ENCODE data around the gene CPLX3. TPM values are rescaled to one million over a fixed set of nuclear protein-coding genes. Genes with fewer than 3 reads are reported as not detected.

Gene CPLX3
- polyA plus RNA-seq, 3 donors = 0.12 TPM; not detected in 2

- 72% methylated on average over 5 of the region's 5 CpGs for WGBS (ENCODE audit: insufficient coverage)
- TF ChIP-seq CTCF (IDR thresholded peaks at IDR 0.05) = no peak
- H3K27ac Mint-ChIP-seq = no peak overlapping the region
Measured at GRCh38 chr15:74827614-74828013, 1.2 kb downstream of the CPLX3 start.

GRCh38 chr15:74828835-74829234 lies 2.4 kb downstream of the CPLX3 start:
- Mint-ChIP-seq H3K27me3 (ENCODE audit: low read depth in 3 of 3) (peaks cover 28 to 36% (median 29%) of the 10 kb centered on the region in 3 donors), H3K4me1 (peaks cover 5% of the 10 kb centered on the region), H3K4me3 (no peak overlapping the region), H3K27ac (peak overlapping the region in 1 of 7 donors; percentile 30), H3K9me3 (peaks cover 0 to 2% (median 0%) of the 10 kb centered on the region in 7 donors), H3K36me3 (no peaks in the 10 kb centered on the region)
- no peaks in the 10 kb centered on the region for H3K79me2 ChIP-seq (ENCODE audit: insufficient read depth, low read length)
- H3K27ac ChIP-seq (ENCODE audit: low read depth in 1 of 2, low read length in 2 of 2) = no peak overlapping the region
- H3K27me3 ChIP-seq (ENCODE audit: control insufficient read depth in 2 of 2, insufficient read depth in 2 of 2, low read length in 2 of 2) = peaks cover 4 to 33% of the 10 kb centered on the region in 2 donors
- H4K20me1 ChIP-seq (ENCODE audit: insufficient read depth, low read length) = no peaks in the 10 kb centered on the region
- H3K36me3 ChIP-seq (replicated peaks in 1 of 2; ENCODE audit: control insufficient read depth in 1 of 2, insufficient read depth in 2 of 2, low read length in 2 of 2) = no peaks in the 10 kb centered on the region
- H3K4me3 ChIP-seq (replicated peaks in 1 of 3; ENCODE audit: low read depth in 2 of 3, low read length in 3 of 3) = no peak overlapping the region
- TF ChIP-seq CTCF (IDR thresholded peaks at IDR 0.05) = no peak
- no peaks in the 10 kb centered on the region for H3K4me1 ChIP-seq (ENCODE audit: control insufficient read depth in 1 of 2, insufficient read depth in 2 of 2, low read length in 2 of 2)
- intact Hi-C loops (cut with micrococcal nuclease) = no loop called here
- no peak overlapping the region for H3K9ac ChIP-seq (ENCODE audit: insufficient read depth, low read length, poor library complexity, severe bottlenecking)
- H3K9me3 ChIP-seq (replicated peaks in 1 of 2; ENCODE audit: control insufficient read depth in 1 of 2, insufficient read depth in 1 of 2, low read length in 2 of 2) = no peaks in the 10 kb centered on the region
- DNase-seq = no peak
- 87% methylated on average over 5 of the region's 6 CpGs for WGBS (ENCODE audit: insufficient coverage)
- H2AFZ ChIP-seq (ENCODE audit: insufficient read depth, low read depth, low read length, poor library complexity, severe bottlenecking) = no peak overlapping the region
- no peak overlapping the region for H3K4me2 ChIP-seq (replicated peaks; ENCODE audit: extremely low read depth, low read length, poor library complexity, severe bottlenecking)

More at GRCh38 chr15:74827614-74828013, 1.2 kb downstream of the CPLX3 start:
- peak overlapping the region in 1 of 2 donors; percentile 50 for H3K4me3 Mint-ChIP-seq
- Histone ChIP-seq H3K79me2 (ENCODE audit: insufficient read depth, low read length) (no peaks in the 10 kb centered on the region), H2AFZ (ENCODE audit: insufficient read depth, low read depth, low read length, poor library complexity, severe bottlenecking) (no peak overlapping the region), H3K4me2 (replicated peaks; ENCODE audit: extremely low read depth, low read length, poor library complexity, severe bottlenecking) (no peak overlapping the region), H3K27me3 (ENCODE audit: control insufficient read depth in 2 of 2, insufficient read depth in 2 of 2, low read length in 2 of 2) (peaks cover 4 to 33% of the 10 kb centered on the region in 2 donors), H3K27ac (ENCODE audit: low read depth in 1 of 2, low read length in 2 of 2) (no peak overlapping the region), H3K9ac (ENCODE audit: insufficient read depth, low read length, poor library complexity, severe bottlenecking) (no peak overlapping the region), H3K36me3 (replicated peaks in 1 of 2; ENCODE audit: control insufficient read depth in 1 of 2, insufficient read depth in 2 of 2, low read length in 2 of 2) (no peaks in the 10 kb centered on the region), H3K4me3 (replicated peaks in 1 of 3; ENCODE audit: low read depth in 2 of 3, low read length in 3 of 3) (no peak overlapping the region), H4K20me1 (ENCODE audit: insufficient read depth, low read length) (no peaks in the 10 kb centered on the region), H3K4me1 (ENCODE audit: control insufficient read depth in 1 of 2, insufficient read depth in 2 of 2, low read length in 2 of 2) (no peaks in the 10 kb centered on the region), H3K9me3 (replicated peaks in 1 of 2; ENCODE audit: control insufficient read depth in 1 of 2, insufficient read depth in 1 of 2, low read length in 2 of 2) (no peaks in the 10 kb centered on the region)
- intact Hi-C loops (cut with micrococcal nuclease) = no loop called here
- peaks cover under 1% of the 10 kb centered on the region for H3K4me1 Mint-ChIP-seq
- DNase-seq = no peak
- peaks cover 28 to 36% (median 34%) of the 10 kb centered on the region in 3 donors for H3K27me3 Mint-ChIP-seq (ENCODE audit: low read depth in 3 of 3)
- H3K36me3 Mint-ChIP-seq = no peaks in the 10 kb centered on the region
- H3K9me3 Mint-ChIP-seq = peaks cover 0 to 2% (median 0%) of the 10 kb centered on the region in 7 donors
